ENCODE data around the gene ADORA2B.
"Not testable (repeated sequence)": the region's sequence is repeated elsewhere in the genome, so short reads cannot be mapped to it uniquely, and the experiment has no call there.

Gene ADORA2B

DNA sequence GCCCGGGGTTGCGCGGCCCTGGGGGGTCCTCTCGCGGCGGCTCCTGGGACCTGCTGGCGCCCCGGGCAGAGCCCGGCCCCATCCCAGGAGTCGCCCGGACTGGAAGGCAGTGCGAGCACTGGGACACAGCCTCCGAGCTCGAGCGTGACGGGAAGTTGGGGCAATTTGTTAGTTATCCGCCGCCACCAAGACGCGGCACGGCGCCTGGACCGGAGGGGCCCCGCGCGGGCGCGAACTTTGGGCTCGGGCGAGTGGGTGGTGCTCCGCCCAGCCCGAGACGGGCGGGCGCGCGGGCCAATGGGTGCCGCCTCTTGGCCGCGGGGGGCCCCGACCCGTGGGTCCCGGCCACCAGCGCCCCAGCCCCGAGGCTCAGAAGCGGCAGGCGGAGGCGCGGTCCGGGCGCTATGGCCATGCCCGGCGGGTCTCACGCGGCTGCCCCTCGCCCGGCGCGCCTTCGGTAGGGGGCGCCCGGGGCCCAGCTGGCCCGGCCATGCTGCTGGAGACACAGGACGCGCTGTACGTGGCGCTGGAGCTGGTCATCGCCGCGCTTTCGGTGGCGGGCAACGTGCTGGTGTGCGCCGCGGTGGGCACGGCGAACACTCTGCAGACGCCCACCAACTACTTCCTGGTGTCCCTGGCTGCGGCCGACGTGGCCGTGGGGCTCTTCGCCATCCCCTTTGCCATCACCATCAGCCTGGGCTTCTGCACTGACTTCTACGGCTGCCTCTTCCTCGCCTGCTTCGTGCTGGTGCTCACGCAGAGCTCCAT lies at the start of gene ADORA2B:
Gene ADORA2B, plus strand, starts transcription at position 372 of the 768 bp plus-strand sequence. Its CDS starts 119 bp downstream, at position 491.
- DNase-seq: peak; percentile 89

DNA sequence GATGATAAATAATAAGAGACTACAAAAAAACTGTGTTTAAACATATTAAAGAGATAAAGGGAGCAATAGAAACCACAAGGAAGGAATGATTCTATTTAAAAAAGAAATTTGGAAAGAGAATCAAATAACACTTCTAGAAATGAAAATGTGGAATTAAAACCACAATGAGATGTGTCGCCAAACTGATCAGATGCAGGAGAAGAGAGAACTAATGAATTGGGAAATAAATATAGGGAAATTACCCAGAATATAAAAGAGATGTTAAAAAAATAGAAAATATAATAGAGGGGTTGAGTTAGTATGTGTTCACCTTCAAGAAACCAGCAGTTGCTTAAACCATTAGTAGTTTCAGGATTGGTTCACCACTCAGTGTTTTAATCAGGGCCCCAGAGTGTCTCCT lies 48.7 kb upstream of the ADORA2B start:
- no peak for DNase-seq

DNA sequence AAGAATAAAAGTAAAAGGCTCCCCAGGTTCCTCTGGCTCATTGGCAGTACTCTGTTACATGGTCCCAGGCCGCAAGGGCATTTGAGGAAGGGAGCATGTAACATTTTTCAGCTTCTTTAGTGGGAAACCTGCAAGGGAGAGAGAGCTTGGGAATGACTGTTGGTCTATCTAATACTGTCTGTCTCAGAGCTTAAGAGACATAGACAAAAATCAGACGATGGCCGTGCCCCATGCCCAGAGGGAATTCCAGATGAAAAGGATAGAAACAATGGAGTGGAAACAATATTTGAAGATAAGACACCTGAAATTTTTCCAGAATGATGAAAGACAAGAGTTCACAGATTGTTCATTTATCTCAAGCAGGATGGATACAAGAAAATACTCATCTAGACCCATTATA lies 48.1 kb upstream of the ADORA2B start:
- DNase-seq: no peak

DNA sequence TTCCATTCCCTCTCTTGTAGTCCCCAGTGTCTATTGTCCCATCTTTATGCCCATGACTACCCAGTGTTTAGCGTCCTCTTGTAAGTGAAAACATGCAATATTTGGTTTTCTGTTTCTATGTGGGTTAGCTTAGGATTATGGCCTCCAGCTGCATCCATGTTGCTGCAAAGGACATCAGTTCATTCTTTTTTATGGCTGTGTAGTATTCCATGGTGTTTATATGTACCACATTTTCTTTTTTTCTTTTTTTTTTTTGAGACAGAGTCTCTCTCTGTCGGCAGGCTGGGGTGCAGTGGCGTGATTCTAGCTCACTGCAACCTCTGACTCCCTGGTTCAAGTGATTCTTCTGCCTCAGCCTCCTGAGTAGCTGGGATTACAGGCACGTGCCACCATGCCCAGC lies 45.3 kb upstream of the ADORA2B start:
- not testable (repeated sequence) for DNase-seq

DNA sequence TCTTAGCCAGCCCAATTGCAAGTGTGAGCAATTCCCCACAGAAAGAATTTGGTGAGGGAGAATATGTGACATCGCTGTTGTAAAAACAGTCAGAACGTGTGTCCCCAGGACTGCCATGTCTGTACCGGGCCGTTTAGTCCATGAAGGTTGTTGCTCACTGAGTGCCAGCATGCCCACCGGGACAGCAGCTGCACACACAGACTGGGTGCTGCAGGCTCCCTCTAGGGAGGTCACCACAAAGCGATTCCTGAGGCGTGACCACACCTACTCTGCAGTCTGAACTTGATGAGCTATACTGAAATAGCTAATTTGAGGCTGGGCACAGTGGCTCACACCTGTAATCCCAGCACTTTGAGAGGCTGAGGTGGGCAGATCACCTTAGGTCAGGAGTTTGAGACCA lies 44.1 kb upstream of the ADORA2B start:
- DNase-seq: no peak

DNA sequence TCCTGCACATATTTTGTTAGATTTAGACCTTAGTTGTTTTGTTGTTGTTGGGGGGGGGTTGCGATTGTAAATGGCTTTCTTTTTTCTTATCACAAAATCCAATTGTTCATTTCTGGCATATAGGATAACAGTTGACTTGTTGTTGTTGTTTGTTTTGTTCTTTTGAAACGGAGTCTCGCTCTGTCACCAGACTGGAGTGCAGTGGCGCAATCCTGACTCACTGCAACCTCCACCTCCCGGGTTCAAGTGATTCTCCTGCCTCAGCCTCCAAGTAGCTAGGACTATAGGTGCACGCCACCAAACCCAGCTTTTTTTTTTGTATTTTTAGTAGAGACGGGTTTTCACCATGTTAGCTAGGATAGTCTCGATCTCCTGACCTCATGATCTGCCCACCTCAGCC lies 39.7 kb upstream of the ADORA2B start:
- DNase-seq: not testable (repeated sequence)

DNA sequence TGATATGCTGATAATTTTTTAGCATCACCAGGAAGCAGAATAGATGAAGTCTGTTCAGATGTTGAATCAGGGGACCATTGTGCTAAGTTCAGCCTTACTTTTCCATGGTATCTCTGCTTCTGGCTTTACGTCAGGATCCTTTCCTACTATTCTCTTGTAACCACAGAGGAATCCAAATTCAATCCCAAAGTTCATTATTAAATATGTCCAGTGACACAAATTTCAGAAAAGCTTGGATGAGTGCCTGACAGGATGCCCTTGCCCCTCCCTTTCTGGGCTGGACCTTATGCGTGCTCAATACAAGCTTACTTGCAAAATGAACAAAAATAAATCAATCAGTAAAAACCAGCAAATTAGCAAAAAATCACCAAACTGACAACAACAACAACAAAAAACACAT lies 37.6 kb upstream of the ADORA2B start:
- DNase-seq: no peak

DNA sequence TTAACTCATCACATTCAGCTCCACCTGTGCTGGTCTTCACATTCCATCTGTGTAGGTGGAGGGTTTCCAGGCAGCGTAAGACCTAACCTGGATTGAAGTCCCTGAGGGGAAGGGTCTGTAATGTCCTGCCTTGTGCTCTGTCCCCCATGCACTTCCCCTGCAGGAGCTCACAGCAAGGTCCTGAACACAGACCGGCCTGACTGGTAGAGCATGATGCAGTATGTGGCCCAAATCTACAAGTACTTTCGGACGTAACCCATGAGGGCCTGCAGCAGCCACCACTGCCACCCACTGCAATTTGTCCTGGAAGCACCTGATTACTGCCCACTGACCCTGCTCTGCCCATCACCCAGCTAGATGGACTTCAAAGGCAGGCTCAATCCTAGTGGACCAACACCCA lies 36.6 kb upstream of the ADORA2B start:
- DNase-seq: no peak

DNA sequence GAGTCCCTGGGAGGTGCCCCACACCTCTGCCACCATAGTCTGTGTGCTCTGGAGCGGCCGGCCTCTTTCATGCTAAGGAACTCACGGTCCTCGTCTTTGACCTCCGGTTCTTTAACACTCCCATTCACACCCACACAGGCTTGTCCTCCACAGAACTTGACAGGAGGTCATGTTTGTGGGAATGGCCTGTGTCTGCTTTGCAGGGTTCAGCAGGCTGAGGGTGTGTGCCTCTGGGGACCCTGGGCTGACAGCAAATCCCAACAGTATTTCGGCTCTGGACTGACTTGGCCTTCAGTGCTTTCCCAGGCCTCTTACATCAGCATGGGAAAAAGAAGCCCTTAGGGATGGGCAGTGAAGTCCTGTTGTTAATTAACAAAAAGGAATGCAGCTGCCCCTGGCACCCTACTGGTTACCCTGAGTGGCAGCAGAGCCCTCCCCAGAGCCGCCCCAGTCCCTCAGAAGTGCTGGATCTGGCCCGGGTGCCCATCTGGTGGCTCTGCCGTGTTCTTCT lies 35.4 kb upstream of the ADORA2B start:
- no peak for DNase-seq

DNA sequence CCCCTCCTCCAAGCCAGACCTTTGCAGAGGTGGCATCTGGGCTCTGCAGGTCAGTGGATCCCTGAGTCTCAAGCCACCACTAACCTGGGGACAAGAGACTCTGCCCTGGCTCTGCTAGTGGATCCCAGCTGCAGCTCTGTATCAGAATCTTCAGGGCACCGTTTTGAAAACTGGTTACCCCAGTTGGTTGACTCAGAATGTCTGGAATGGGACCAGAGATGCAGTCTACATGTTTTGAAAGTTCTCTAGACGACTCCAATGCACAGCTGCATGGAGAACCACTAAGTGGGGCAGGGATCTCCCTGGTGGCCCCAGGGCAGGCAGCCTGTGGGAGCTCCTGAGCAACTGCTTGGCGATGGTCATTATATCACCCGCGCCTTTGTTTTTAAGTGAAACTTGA lies 34.1 kb upstream of the ADORA2B start:
- DNase-seq: no peak

DNA sequence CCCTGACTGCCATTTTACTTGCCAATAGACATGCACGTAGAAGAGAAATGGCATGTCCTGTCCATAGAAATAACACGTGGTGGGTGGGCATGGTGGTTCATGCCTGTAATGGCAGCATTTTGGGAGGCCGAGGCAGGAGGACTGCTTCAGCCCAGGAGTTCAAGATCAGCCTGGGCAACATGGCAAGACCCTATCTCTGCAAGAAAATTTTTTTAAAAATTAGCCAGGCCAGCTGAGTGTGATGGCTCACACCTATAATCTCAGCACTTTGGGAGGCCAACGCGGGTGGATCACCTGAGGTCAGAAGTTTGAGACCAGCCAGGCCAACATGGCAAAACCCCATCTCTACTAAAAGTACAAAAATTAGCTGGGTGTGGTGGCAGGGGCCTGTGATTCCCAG lies 33.2 kb upstream of the ADORA2B start:
- DNase-seq: not testable (repeated sequence)

DNA sequence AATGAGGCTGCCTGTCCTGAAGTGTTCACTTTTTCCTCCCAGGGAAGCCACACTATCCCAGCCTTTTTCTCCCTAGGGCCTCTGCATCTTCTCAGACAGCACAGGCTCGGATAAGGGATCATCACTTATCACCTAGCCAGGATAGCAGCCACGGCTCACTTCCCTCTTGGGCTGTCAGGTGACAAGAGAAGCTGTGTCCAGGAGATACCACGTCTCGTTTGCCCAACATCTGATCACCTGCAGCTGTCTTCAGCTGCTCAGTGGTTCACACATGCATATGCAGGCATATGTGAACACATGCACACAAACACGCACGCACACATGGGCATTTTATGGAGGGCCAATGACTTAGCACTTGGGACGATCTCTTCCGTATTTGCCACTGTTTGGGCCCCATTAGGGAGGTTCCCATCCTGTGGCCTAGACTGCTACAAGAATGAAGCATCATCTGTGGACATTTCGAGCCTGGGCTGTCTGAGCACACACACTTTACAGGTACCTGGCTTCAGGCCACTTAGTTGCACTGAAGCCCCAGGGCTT lies 32.4 kb upstream of the ADORA2B start:
- DNase-seq: no peak

DNA sequence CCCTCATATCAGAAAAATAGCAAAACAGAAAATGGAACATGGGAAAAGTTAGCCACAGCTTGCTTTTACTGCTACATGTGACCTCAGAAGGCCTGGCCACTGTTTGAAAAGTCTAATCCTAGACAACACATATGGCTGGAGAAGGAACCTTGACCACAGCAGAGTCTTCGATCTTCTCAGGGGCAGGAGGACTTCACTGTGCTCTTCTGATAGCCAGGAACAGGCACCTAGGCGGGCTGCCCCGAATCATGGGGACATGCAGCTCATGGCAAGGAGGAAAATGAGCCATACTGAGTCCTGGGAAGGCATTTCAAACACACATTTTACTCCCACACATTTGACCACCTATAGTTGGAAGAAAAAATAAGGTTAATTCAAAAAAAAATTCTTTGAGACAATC lies 31.1 kb upstream of the ADORA2B start:
- no peak for DNase-seq

DNA sequence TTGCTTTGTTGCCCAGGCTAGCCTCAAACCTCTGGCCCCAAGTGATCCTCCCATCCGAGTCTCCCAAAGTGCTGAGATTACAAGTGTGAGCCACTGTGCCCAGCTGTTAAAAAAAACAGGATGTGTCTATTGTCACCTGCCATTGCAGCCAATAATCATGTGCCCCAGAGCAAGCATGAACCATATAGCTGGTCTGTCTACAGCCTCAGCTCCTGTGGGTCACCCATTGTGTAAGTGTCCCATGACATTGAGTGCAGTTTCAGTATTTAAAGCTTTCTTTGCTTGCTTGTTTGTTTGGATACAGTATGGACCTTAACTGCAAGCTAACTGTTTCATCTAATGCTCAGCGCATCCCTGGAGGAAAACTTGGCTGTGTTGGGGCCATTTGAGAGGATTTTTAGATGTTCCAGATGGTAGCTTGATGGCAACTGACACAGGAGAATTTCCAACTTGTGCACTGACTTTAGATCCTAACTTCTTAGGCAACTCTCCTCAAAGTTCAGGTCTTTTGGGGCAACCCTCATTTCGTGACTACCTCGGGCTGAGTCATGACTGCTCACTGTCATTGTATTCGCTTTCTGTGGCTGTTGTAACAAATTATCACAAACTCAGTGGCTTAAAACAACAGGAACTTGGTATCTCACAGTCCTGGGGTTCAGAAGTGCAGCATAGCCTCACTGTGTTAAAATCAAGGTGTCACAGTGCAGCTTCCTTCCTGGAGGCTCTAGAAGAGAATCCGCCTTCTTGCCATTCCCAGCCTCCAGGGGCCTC lies 30.3 kb upstream of the ADORA2B start:
- DNase-seq: no peak

DNA sequence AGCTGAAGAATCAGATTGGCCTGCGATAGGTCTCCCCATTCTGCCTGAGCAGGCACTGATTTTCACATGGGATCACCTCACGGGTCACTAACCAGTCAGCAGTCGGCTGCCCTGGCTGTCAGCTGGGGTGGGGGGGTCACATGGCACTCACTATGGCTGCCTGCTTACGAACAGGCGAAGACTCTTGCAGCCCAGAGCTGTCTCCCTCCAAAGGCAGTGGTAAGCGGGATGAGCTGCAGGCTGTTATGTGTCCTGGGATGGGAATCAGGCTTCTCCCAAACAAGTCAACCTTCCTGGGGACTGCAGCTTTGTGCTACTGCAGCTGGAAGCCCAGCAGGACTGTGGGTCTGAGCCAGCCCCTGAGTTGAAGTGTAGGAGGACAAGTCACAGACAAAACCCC lies 29.0 kb upstream of the ADORA2B start:
- DNase-seq: peak; percentile 64

DNA sequence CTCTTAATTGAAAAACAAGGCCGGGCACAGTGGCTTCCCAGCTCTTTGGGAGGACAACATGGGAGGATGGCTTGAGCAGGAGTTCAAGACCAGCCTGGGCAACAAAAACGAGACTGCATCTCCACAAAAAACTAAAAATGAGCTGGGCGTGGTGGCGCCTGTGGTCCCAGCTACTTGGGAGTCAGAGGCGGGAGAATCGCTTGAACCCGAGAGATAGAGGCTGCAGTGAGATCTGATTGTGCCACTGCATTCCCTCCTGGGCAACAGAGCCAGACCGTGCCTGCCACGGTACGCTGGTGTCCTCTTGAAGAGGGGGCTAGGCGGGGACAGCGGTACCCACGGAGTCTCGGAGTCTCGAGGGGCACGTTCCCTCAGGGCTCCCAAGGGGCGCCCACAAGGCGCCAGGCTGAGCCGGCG lies 27.9 kb upstream of the ADORA2B start:
- DNase-seq: no peak

DNA sequence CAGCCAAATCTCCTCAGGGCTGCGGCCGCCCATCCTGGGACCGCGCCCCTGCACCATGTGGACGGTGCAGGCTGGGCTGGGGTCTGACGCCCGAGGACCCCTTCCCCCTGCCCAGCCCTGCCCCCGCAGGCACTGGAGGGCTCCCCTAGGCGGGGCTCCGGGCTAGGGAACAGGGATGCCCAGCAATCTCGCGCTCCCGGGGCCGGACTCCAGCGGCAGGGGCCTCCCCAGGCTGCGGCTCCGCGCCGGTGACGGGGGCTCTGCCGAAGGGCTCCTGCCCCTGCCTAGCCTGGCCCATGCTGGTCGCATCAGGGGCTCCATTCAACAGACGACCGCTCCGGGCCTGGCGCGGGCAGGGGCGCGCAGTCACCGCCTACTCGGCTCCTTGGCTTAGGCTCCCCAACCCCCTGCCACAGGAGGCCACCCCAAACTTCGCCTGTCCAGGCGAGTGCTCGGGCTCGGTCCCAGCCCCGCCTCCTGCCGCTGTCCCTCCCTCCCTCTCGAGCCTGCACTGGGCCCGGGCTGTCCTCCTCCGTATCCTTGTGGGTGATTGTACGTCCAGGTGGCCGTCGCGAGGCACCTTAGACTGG lies 27.4 kb upstream of the ADORA2B start:
- DNase-seq: peak; percentile 46

DNA sequence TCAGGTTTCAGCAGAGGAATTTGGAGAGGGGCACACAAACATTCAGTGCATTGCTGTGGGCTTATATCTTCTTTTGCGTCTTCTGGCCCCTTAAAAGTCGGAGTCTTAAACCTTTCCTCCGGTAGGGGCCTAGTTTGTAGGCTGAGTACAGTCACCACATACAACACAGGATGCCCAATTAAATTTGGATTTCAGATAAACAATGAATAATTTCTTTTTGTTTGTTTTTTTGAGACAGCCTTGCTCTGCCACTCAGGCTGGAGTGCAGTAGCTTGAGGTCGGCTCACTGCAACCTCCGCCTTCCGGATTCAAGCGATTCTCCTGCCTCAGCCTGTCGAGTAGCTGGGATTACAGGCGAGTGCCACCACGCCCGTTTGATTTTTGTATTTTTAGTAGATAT lies 26.7 kb upstream of the ADORA2B start:
- no peak for DNase-seq

DNA sequence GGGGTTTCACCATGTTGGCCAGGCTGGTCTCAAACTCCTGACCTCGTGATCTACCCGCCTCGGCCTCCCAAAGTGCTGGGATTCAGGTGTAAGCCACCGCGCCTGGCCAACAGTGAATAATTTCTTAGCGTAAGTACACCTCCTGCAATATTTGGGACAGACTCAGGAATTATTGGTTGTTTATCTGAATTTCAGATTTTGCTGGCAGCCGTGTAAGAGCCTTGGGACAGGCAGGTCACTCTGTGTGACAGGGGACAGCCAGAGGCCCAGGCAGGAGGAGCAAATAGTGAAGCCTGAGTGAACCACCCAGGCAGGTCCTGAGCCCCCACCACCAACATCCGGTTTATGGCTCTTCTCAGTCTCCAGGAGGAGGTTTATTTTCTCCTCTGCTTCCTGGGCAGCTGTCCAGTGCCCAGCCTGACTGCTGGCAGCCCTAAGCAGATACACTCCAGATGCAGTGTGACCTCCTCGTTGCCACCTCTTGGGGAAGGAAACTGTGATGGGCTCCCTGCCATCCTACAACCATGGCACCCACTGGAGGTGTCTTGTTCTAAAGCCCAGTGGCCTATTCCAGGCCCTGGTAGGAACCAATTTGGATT lies 26.2 kb upstream of the ADORA2B start:
- no peak for DNase-seq

DNA sequence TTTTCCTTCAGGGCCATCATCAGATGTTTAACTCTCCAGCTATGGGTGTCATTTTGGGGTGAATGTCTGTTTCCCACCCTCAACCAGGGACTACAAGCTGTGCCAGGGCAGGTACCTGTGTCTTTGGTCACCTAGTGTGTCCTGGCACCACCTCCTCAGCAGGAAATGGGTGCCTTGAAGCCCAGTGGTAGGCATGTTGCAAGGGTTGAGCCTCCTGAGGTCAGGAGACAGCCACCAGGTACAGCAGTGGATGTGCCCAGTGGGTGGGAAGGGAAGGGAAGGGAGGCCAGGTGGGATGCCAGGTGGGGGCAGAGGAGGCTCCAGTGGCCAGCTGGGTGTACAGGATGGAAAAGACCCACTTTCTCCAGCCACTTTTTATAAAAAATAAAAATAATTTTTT lies 25.5 kb upstream of the ADORA2B start:
- no peak for DNase-seq

DNA sequence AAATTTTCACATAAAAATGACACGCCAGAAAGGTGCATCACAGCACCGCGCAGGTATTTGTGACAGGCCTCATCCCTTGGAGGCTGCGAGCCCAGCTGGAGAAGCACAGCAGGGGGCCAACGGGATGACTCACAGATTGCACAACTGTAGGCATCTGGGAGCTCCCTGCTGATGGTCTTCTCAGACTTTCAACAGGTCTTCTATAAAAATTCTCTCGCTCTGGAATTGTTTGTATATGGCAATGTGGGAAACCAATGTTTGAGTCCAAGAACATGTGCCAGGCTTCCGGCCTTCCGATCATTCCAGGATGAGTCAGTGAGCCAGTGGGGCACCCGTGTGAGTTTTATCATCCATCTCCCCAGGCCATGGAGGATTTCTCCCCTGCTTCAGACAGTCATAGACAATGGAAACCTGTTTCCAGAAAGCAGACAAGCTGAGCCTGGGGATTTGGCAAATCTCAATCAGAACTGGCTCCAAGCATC lies 24.1 kb upstream of the ADORA2B start:
- DNase-seq: peak; percentile 18

DNA sequence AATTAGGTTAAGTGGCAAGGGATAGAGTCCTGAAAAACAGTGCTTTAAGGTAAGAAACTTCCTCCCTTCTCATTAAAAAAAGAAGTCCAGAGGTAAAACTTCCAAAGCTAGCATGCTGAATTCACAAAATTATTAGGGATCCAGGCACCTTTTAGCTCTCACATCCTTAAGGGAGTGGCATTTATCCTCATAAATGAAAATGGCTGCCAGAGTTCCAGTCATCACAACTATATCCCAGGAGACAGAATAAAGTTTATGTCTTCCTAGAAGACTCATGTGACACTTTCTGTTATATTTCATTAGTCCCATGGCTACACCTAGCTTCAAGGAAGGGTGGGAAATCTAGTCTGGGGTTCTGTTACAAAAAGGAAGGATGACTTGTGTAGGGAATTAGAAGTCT lies 23.3 kb upstream of the ADORA2B start:
- DNase-seq: no peak

DNA sequence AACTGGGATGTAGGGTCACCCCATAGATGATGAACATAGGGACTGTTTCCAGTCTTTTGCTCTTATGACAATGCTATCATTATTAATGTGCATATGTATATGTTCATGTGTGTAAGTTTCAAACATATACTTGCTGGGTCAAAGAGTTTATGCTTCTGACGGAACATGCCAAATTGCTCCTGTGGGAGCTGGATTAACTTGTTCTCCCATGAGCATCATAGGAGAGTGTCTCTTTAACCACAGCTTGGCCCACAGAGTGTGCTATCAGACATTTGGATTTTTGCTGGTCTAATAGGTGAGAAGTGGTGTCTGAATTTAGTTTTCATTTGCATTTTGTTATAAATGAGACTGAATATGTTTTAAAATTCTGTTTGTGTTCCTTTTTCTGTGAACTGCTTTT lies 22.3 kb upstream of the ADORA2B start:
- no peak for DNase-seq
